PC-9 (cell line): ENCODE measurements around the gene IPPK.

Source experiments
- CTCF ChIP-seq: fragments of 200-600 bp; sonication (generic); conservative IDR thresholded peaks from 2 replicates; pipeline ENCODE4 v1.6.1; 2017; ENCODE audit warnings: mixed run types, antibody characterized with exemption, mild to moderate bottlenecking, moderate library complexity
- EZH2 ChIP-seq: fragments of 200-600 bp; sonication (generic); IDR thresholded peaks from 2 replicates; pipeline ENCODE4 v1.8.0; 2017; ENCODE audit warnings: antibody characterized with exemption, low read depth

GRCh38 chr9:92635760-92636159 is 34.2 kb downstream of the IPPK start:
- no peak for TF ChIP-seq CTCF
- TF ChIP-seq EZH2 = no peak
